ENCODE results near the gene B4GALNT3.

DNA sequence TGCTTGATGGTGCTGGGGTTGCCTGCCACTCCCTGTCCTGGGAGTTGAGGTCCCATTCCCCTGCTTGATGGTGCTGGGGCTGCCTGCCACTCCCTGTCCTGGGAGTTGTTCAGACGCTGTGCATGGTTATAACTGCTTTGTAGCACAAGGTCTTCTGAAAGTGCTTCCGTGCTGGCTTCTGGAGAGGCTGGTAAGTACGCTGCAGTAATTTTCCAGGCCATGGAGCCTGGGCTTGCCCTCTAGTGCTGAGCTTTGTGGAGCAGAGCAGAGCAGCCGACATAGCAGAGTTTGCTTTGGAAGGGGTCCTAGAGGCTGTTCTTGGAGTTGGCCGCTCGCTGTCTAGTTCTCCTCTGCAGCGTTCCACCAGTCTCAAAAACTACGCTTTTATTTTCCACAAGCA is 6.3 kb downstream of the B4GALNT3 start:
- TF ChIP-seq, protein P1, sequence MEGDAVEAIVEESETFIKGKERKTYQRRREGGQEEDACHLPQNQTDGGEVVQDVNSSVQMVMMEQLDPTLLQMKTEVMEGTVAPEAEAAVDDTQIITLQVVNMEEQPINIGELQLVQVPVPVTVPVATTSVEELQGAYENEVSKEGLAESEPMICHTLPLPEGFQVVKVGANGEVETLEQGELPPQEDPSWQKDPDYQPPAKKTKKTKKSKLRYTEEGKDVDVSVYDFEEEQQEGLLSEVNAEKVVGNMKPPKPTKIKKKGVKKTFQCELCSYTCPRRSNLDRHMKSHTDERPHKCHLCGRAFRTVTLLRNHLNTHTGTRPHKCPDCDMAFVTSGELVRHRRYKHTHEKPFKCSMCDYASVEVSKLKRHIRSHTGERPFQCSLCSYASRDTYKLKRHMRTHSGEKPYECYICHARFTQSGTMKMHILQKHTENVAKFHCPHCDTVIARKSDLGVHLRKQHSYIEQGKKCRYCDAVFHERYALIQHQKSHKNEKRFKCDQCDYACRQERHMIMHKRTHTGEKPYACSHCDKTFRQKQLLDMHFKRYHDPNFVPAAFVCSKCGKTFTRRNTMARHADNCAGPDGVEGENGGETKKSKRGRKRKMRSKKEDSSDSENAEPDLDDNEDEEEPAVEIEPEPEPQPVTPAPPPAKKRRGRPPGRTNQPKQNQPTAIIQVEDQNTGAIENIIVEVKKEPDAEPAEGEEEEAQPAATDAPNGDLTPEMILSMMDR (IDR thresholded peaks at IDR 0.05 in 4 of 5, conservative IDR thresholded peaks at IDR 0.05 in 1 of 5) = no peak
- no peak for TF ChIP-seq POLR2A (IDR thresholded peaks at IDR 0.05)

Measured in gastrocnemius medialis (tissue), 4 donors.